Amniotic stem cell (primary cell): Measurements from ENCODE around the gene KIF11.
"Not testable (repeated sequence)": the region's sequence is repeated elsewhere in the genome, so short reads cannot be mapped to it uniquely, and the experiment has no call there.

Experiments
- DNase-seq: peaks from one replicate; lab custom pipeline; 2025; lab: John Stamatoyannopoulos, UW

Gene KIF11

DNA sequence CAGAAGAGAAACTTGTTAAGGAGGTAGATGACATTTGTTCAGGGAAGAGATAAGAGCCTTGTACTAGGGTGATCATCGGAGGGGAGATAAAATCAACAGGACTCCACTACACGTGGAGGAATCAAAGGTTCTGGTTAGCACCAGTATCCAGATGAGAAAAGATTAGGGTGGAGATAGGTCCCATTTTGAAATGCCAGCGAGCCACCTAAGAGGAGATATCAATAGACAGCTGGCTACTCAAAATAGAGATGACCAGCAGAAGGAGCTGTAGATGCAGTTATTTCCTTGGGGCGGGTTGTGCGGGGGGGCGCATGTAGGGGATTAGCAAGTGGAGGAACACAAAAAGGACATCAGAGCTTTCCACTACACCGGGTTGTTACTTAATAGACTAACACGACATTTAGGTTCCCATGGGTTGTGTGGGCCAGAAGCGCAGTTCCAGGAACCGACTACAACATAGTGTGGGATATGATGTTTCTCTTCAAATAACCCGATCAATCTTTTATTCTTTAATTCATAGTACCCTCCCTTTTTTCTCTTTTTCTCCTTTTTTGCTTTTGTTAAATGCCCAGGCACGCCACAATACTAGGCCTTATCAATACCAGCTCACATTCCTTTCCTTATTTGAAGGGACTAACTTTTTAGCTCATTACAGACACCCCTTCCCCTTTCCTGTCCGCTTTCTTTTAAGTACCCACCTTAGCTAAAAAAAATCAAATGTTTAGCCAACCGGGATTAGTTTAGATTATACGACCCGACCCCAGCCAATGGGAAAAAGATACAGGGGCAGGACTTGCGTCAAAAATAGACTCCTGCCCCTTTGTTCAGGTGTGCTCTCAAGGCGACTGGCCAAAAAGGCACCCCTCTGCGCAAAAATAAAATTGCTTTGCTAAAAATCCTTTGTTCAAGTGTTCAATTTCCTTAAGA, 2.0 kb upstream of the KIF11 start:
- DNase-seq = no peak

DNA sequence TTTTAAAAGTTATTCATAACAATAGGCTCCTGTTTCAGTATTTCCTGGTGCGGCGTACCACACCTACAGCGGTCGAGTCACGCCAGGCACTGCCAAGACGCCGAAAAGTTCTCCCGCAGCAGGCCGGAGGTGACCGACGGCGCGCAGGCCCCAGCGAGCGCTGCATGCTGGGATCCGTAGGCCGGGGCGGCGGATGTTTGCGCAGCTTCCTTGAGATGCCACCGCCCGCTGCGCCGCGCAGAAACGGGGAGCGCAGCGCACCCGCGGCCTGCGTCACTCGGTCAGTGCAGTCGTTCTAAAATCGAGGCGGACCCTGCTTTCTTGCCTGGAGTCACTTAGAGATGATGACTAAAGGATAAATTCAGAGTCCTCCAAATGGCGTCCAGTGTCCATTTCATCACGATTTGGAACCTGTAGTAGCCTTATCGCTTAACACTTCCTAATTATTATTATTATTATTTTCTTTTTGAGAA, 1.3 kb upstream of the KIF11 start:
- peak; percentile 87 for DNase-seq

DNA sequence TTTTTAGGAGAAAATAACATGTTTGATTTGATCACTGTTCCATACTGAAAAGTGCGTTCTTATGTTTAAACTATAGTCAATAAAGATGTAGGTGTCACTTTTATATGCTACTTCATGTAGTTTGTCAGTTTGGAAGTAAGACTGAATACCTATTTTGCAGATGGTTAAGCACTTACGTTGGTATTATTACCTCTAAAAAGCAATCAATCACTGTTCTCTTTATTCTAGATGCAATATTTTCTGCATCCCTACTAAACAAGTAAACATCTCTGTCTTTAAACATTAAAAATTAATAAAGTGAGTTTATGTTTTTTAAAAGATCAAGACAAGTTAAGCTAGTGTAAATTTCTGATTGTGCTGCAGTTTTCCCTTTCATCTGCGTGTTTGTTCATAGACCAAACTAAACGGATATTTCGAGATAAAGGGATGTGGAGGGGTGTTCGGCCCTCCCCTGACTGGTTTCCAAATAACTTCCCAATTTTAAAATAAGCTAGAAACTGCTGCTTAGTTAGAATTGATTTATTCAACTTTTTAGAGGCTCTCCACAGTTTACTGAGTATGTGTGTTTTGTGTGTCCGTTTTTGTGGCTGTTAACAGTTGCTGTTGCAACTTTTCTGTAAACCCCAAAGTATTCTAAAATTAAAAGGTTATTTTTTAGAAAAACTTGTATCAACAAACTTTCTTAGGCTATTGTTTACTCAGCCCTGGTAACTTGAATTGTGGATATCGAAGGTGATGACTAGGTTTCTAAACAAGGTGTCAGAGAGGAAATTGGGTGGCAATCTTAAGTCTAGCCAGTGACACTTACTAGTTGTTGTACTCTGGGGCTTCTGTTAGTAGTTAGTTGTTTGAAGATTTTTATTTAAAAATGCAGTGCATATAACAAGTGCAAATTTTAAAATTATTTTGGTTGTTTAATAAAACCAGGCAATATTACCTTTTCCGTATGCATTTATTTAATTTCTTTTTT, 974 bp downstream of the KIF11 start:
- DNase-seq = no peak

DNA sequence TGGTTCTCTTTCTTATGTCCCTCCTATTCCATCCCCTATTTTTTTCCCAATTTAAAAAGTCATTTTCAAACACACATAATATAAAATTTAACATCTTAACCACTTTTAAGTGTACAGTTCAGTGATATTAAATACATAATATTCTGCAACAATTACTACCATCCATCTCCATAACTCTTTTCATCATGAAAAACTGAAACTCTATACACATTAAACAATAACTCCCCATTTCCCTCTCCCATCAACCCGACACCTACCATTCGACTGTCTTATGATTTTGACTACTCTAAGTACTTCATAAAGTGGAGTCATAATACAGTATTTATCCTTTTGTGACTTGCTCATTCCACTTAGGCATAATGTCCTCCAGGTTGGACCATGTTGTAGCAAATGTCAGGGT, 2.6 kb downstream of the KIF11 start:
- DNase-seq = no peak

DNA sequence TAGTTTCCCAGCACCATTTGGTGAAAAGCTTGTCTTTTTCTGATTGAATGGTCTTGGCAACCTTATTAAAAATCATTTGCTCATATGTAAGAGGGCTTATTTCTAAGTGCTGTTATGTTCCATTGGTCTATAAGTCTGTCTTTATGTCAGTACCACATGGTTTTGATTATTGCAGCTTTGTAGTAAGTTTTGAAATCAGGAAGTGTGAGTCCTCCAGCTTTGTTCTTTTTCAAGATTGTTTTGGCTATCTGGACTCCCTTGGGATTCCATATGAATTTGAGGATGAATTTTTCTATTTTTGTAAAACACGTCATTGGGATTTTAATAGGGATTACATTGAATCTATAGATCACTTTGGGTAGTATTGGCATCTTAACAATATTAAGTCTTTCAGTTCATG, 5.4 kb downstream of the KIF11 start:
- no peak for DNase-seq

DNA sequence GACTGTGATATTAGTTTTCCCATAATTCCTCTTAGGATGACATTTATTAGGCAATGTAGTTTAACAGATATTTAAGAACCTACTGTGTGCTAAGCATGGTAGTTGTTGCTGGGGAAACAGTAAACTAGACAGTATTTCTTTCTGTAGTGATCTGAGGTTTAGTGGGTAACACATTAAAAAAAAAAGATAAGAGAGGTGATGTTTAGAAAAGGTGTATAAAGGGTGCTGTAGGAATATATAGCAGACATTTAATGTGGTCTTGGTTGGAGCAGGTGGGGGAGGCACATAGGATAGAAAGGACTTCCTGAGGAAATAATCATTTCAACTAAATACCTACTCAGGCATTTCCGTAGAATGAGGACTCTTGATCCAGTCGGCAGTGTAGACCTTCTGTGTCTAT, 11.9 kb downstream of the KIF11 start:
- DNase-seq = no peak

DNA sequence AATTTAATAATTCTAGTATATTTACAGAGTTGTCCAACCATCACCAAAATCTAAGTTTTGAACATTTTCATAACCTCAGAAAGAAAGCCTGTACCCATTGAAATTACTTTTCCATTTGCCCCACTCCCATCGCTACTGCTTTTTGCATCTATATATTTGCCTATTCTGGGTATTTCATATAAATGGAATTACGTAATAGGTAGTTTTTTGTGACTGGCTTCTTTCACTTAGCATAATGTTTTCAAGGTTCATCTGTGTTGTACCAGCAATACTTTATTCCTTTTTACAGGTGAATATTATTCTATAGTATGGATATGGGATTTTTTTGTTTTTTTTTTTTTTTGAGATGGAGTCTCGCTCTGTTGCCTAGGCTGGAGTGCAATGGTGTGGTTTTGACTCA, 22.6 kb downstream of the KIF11 start:
- no peak for DNase-seq

DNA sequence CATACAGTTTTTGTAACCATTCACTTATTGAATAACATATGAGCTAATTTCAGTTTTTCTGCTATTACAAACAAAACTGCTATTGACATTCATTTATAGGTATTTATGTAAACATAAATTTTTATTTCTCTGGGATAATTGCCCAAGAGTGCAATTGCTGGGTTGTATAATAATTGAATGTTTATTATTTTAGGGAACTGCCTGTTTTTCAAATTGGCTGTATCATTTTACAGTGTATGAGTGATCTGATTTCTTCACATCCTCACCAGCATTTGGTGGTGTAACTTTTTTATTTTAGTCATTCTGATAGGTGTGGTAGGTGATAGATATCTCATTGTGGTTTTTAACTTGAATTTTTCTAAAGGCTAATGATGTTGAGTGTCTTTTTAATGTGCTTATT, 26.4 kb downstream of the KIF11 start:
- DNase-seq = no peak

DNA sequence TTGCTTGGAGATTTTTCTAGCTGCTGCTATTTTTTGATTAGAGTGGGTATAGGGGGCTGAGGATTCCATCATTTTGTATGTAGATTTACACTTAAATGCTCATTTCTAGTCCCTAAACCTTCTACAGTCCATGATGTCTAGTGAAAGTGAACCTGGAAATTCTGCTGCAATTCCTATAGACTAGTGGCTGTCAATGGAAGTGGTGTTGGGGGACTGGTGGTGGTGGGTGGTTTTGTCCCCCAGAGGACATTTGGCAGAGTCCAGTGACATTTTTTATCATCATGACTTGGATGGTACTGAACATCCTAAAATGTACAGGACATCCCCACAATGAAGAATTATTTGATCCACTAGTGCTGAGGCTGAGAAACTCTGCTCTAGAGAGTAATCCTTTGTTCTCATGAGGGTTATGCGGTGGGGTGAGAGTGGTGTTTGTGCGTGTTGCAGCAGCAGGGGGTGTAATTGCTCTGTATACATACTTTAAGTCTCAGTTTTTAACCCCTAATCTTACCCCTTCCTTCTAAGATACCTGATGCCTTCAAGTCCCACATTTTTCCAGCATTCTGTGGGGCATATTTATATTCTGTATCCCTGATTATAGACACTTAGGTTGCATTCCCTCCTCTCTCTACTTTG, 35.0 kb downstream of the KIF11 start:
- no peak for DNase-seq

DNA sequence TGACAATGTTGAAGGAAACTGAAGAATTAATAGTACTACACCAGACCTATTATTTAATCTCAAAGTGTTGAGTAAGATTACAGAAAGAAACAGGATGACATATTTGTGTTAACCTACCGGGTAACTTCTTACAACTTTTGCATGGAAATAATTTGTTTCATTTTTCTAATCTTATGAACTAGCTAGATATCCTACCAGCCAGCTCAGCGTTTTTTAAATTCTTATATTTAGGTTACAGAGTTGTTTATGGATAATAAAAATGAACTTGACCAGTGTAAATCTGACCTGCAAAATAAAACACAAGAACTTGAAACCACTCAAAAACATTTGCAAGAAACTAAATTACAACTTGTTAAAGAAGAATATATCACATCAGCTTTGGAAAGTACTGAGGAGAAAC, 37.0 kb downstream of the KIF11 start:
- DNase-seq = no peak

DNA sequence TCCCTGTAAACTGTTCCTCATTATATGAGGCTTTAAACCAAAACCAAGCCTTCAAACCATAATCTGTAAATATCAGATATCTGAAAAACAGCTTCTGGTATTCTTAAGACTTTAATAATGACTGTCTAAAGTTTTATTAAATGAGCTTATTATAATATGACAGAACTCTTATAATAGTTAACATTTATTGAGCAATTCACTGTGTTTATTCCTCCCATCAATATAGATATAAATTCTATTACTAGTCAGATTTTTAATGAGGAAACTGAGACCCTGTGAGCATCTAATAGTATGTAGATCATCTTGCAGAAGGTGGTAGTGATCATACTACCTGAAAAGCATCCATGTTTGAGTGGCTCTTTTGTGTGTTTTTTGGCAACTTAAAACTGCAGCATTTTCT, 45.1 kb downstream of the KIF11 start:
- no peak for DNase-seq

DNA sequence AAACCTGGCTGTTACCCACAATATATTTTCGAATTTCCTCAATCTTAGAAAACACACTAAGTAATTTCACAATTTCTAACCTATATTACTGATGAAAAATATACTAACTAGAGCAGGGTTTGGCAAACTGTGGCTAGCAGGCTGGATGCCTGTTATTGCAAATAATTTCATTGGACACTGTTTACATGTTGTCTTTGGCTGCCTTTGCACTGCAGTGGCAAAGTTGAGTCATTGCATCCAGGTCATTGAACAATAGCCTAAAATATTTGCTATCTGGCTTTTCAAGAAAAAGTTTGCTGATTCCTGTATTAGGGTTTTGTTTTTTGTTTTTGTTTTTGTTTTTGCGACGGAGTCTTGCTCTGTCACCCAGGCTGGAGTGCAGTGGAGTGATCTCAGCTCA, 47.2 kb downstream of the KIF11 start:
- DNase-seq = no peak

DNA sequence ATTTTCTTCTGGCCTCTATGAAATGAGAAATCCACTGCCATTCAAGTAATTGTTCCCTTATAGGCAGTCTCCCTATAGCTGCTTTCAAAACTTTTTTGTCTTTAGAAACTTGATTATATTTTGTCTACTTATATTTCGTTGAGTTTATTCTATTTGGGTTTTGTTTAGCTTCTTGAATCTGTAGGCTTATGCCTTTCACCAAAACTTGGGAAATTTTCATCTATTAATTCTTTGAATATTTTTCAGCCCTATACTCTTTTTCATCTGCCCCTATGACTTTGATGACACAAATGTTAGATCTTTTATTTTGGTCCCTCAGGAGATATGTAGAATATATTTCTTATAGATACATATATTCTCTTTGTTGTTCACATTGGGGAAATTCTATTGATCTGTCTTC, 48.6 kb downstream of the KIF11 start:
- DNase-seq = no peak

DNA sequence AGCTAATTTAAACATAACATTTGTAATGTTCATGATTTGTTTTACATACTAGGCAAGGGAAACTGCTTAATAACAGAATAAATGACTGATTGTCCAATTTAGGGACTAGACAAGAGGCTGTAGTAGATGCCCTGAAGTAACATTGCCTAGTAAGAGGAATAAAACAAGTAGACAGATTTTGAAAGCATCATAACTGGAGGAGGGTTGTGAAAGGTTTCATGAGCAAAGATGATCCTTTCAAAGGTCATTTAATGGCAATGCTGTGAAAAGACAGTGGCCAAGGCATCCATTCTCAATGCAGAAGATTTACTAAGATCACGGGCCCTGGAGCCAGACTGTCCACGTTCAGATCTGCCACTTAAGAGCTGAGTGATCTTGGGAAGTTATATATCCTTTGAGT, 52.0 kb downstream of the KIF11 start:
- no peak for DNase-seq

DNA sequence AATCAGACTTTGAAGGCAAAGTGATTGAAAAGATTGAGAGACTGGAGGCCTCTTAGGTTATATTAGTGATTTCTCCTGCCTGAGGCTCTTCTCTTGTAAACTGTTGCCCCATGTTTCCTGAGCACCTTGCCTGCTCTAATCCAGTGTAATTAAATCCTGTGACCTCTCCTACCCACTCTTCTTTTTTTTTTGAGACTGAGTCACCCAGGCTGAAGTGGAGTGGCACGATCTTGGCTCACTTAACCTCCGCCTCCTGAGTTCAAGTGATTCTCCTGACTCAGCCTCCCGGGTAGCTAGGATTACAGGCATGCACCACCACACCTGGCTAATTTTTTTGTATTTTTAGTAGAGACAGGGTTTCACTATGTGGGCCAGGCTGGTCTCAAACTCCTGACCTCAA, 57.9 kb downstream of the KIF11 start:
- not testable (repeated sequence) for DNase-seq

DNA sequence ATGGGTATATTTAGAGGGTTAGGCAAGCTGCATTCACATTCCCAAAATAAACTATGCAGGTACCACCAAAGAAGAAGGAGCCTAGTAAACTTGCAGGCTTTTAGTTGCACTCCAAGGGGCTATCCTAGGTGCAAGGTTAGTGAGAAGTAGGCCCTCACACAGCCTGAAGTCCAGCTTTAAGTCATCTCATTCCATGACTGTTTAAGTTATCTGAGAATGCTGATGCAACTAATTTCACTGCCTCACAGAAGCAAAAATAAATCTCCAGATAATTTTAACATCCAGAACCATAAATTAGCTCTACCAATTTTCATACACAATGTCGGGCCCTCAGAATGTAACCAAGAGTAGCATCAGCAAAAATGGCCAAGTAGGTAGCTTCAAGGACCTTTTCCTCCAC, 62.5 kb downstream of the KIF11 start:
- DNase-seq = no peak

DNA sequence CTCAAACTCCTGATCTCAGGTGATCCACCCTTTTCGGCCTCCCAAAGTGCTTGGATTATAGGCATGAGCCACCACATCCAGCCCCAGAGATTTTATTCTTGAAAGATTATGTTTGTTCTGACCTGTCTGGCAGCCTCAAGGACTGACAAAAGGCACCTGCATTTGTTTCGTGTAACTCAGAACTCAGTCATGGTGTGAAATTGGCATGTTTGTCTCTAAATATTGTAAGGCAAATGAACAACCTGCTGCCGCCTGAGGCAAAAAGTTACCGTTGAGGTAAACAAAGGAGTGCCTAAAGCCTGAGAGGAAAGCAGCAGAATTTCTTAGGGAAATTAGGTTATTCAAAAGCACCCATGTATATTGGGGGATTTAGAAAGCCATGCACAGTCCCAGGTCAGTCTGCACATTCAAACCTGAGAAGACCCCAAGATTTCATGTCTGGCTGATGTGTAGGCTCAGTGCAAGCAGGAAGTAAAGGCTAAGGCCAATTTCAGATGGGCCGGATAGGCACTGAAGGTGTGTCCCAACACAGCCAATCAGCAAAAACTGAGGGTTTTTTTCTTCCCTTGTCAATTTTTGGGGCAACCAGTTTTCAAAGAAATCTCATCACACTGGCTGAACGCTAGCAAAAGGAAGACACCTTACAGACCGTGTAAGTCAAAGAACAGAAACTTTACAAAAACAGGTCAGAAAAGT, 63.5 kb downstream of the KIF11 start:
- no peak for DNase-seq

DNA sequence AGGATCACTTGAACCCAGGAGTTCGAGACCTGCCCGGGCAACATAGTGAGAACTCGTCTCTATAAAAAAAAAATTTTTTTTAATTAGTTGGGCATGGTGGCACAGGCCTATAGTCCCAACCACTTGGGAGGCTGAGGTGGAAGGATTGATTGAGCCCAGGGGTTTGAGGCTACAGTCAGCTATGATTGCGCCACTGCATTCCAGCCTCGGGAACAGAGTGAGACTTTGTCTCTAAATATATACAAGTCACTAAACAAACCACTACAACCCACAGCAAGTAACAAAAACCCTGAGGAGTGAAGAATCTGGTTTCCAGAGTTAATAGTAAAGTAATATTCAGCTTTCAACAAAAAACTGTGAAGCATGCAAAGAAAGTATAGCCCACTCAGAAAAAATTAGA, 64.1 kb downstream of the KIF11 start:
- no peak for DNase-seq

DNA sequence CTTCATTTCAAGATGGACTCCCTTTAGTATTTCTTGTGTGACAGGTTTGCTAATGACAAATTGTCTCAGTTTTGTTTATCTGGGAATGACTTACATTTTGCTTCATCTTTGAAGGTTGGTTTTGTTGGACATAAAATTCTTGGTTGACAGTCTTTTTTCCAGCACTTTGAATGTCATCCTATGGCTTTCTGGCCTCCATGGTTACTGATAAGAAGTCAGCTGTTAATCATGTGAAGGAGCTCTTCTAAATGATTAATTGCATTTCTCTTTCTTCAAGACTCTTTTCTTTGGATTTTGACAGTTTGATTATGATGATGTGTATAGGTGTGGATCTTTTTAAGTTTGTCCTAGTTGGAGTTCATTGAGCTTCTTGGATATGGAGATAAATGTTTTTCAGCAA, 69.9 kb downstream of the KIF11 start:
- no peak for DNase-seq

DNA sequence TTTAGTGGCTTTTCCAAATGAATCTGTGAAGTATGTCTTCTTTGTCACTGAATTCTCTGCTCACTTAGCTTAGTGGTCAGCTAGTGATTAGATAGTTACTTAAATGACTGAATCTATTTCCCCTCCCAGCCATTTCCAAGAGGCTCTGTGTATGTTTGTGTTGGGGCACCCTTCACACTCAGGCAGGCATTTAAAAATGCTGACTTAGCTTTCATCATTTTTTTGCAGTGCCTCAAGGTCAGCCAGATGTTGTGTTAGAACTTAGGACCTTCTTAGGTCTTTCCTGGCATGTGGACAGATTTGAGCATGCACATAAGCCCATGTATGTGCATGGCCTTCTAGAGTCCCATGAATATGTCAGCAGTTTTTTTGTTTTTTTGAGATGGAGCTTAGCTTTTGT, 71.4 kb downstream of the KIF11 start:
- no peak for DNase-seq

DNA sequence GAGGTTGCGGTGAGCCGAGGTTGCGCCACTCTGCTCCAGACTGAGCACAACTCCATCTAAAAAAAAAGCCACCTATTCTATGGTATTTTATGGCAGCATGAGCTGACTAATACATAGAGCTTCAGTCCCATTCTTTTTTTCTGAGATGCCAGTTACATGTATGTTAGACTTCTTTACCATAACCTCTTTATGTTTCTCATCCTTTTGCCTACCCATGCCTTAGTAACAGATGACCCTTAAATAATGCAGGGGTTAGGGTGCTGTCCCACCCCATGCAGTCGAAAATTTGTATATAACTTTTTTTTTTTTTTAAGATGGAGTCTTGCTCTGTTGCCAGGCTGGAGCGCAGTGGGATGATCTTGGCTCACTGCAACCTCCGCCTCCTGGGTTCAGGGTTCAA, 74.1 kb downstream of the KIF11 start:
- DNase-seq = no peak

DNA sequence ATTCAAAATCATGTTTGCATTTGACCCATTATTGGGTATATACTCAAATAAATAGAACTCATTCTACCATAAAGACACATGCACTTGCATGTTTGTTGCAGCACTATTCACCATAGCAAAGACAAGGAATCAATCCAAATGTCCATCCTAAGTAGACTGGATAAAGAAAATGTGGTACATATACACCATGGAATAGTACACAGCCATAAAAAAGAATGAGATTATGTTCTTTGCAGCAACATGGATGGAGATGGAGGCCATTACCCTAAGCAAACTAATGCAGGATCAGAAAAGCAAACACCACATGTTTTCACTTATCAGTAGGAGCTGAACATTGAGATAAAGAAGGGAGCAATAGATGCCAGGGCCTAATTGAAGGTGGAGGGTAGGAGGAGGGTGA, 84.8 kb downstream of the KIF11 start:
- DNase-seq = no peak
